Measurements from ENCODE around the gene MAFG.

MAFG gene

GRCh38 chr17:81961521-81962498 is 34.3 kb upstream of the MAFG start:
- peaks cover 5% of the 10 kb centered on the region for H3K4me1 ChIP-seq (ENCODE audit: control insufficient read depth, low read depth, low read length)
- WGBS (ENCODE audit: extremely low coverage, insufficient coverage, low lambda C conversion rate) = no CpG with 5 or more reads among the region's 82 CpGs
- H3K79me2 ChIP-seq (ENCODE audit: control insufficient read depth, insufficient read depth, low read length) = no peaks in the 10 kb centered on the region
- no peak overlapping the region for H3K23ac ChIP-seq (ENCODE audit: low read length)
- H3K9ac ChIP-seq (ENCODE audit: low read length) = peak overlapping the region; percentile 63
- H2BK5ac ChIP-seq (ENCODE audit: low read length) = no peak overlapping the region
- no peaks in the 10 kb centered on the region for H3K79me1 ChIP-seq (ENCODE audit: low read length)
- no peak overlapping the region for H3K4me3 ChIP-seq (ENCODE audit: low read length)
- peak overlapping the region; percentile 32 for H3K18ac ChIP-seq (ENCODE audit: low read length)
- peak overlapping the region; percentile 50 for H3K4me2 ChIP-seq (ENCODE audit: low read length)
- peak overlapping the region; percentile 73 for H3K56ac ChIP-seq (ENCODE audit: low read length)
- no peaks in the 10 kb centered on the region for H3K36me3 ChIP-seq (ENCODE audit: control insufficient read depth, insufficient read depth, low read length)
- no peak for DNase-seq
- no peak overlapping the region for H2BK15ac ChIP-seq (replicated peaks; ENCODE audit: low read depth)
- peak overlapping the region; percentile 19 for H3K4ac ChIP-seq (ENCODE audit: low read depth, low read length)
- H2AK5ac ChIP-seq (ENCODE audit: low read length) = no peak overlapping the region
- H4K5ac ChIP-seq (ENCODE audit: low read length) = no peak overlapping the region
- peak overlapping the region; percentile 28 for H3K27ac ChIP-seq (ENCODE audit: low read depth, low read length)
- H2BK120ac ChIP-seq (ENCODE audit: low read depth, low read length) = no peak overlapping the region
- no peak overlapping the region for H4K8ac ChIP-seq (ENCODE audit: low read depth, low read length)
- H3K27me3 ChIP-seq (ENCODE audit: insufficient read depth, low read length, poor library complexity) = peaks cover 6% of the 10 kb centered on the region

- Histone ChIP-seq H3K56ac (ENCODE audit: low read length) (peak within 1 kb of the TSS; percentile 78), H3K4me3 (ENCODE audit: low read length) (peak within 1 kb of the TSS; percentile 24), H3K9ac (ENCODE audit: low read length) (peak within 1 kb of the TSS; percentile 63), H3K4me1 (ENCODE audit: control insufficient read depth, low read depth, low read length) (peaks cover 5% of the 10 kb centered on the region), H4K5ac (ENCODE audit: low read length) (no peak within 1 kb of the TSS), H3K79me1 (ENCODE audit: low read length) (no peaks in the 10 kb centered on the region), H2AK5ac (ENCODE audit: low read length) (no peak within 1 kb of the TSS), H2BK5ac (ENCODE audit: low read length) (no peak within 1 kb of the TSS), H3K27me3 (ENCODE audit: insufficient read depth, low read length, poor library complexity) (peaks cover 6% of the 10 kb centered on the region), H3K18ac (ENCODE audit: low read length) (peak within 1 kb of the TSS; percentile 77), H2BK120ac (ENCODE audit: low read depth, low read length) (no peak within 1 kb of the TSS), H3K23ac (ENCODE audit: low read length) (peak within 1 kb of the TSS; percentile 45), H4K8ac (ENCODE audit: low read depth, low read length) (no peak within 1 kb of the TSS), H3K79me2 (ENCODE audit: control insufficient read depth, insufficient read depth, low read length) (no peaks in the 10 kb centered on the region), H3K4me2 (ENCODE audit: low read length) (peak within 1 kb of the TSS; percentile 50), H2BK15ac (replicated peaks; ENCODE audit: low read depth) (no peak within 1 kb of the TSS), H3K36me3 (ENCODE audit: control insufficient read depth, insufficient read depth, low read length) (no peaks in the 10 kb centered on the region), H3K27ac (ENCODE audit: low read depth, low read length) (peak within 1 kb of the TSS; percentile 28), H3K4ac (ENCODE audit: low read depth, low read length) (peak within 1 kb of the TSS; percentile 63)
- peak; percentile 75 for DNase-seq
- no CpG with 5 or more reads among the region's 65 CpGs for WGBS (ENCODE audit: extremely low coverage, insufficient coverage, low lambda C conversion rate)
Observed at GRCh38 chr17:81961087-81961511, 33.6 kb upstream of the MAFG start, which contains the start of gene NOTUM. NOTUM (minus strand) TSS chr17:81961187; CDS start chr17:81960909, 278 bp downstream.

DNA sequence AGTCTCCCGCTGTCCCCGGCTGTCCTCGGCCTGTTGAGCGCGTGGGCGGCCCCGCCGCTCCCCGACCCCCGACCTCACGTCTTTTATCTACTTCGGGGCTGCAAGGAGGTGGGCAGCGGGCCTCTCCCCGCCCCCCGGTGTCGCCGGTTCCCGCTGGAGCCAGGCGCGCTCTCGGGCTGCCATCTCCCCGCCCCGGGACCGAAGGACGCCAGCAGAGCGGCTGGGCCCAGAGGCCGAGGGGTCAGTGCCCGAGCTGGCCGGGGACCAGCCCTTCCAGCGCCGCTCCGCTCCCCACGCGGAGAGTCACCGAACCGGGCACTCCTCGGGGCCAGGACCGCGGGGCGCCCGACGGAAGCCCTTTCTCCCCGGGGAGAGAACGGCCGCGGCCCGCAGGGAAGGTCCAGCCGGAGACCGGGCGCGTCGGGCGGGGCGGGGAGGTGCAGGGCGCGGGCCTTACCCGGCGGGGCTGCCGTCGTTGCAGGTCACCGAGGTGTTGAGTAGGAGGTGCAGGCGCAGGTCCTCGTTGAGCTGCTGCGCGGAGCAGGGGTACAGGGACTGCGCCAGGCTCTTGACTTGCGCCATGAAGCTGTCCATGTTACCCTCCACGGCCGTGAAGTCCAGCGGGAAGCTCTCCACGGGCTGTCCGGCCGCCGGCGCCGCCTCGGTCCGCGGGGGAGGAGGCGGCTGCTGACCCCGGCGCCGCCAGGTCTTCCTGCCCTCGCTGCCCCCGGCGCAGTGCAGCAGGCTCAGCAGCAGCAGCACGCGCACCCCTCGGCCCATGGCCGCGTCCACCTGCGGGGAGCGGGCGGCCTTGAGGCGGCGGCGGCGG is 32.8 kb upstream of the MAFG start:
- Histone ChIP-seq H3K36me3 (ENCODE audit: control insufficient read depth, insufficient read depth, low read length) (no peaks in the 10 kb centered on the region), H3K23ac (ENCODE audit: low read length) (peak overlapping the region; percentile 45), H3K9ac (ENCODE audit: low read length) (peak overlapping the region; percentile 37), H2BK120ac (ENCODE audit: low read depth, low read length) (no peak overlapping the region), H3K4me2 (ENCODE audit: low read length) (peak overlapping the region; percentile 48), H3K27me3 (ENCODE audit: insufficient read depth, low read length, poor library complexity) (peaks cover 6% of the 10 kb centered on the region), H3K4me1 (ENCODE audit: control insufficient read depth, low read depth, low read length) (peaks cover 5% of the 10 kb centered on the region), H2AK5ac (ENCODE audit: low read length) (no peak overlapping the region), H3K4ac (ENCODE audit: low read depth, low read length) (peak overlapping the region; percentile 63), H3K79me2 (ENCODE audit: control insufficient read depth, insufficient read depth, low read length) (no peaks in the 10 kb centered on the region), H2BK15ac (replicated peaks; ENCODE audit: low read depth) (no peak overlapping the region), H3K27ac (ENCODE audit: low read depth, low read length) (no peak overlapping the region), H4K5ac (ENCODE audit: low read length) (no peak overlapping the region), H4K8ac (ENCODE audit: low read depth, low read length) (no peak overlapping the region), H2BK5ac (ENCODE audit: low read length) (no peak overlapping the region), H3K79me1 (ENCODE audit: low read length) (no peaks in the 10 kb centered on the region), H3K4me3 (ENCODE audit: low read length) (peak overlapping the region; percentile 24), H3K56ac (ENCODE audit: low read length) (peak overlapping the region; percentile 78), H3K18ac (ENCODE audit: low read length) (peak overlapping the region; percentile 77)
- WGBS (ENCODE audit: extremely low coverage, insufficient coverage, low lambda C conversion rate) = no CpG with 5 or more reads among the region's 98 CpGs
- peak; percentile 59 for DNase-seq

GRCh38 chr17:81959362-81960129 is 32.0 kb upstream of the MAFG start:
- Histone ChIP-seq H3K79me1 (ENCODE audit: low read length) (no peaks in the 10 kb centered on the region), H2BK120ac (ENCODE audit: low read depth, low read length) (no peak overlapping the region), H3K18ac (ENCODE audit: low read length) (peak overlapping the region; percentile 77), H3K4me1 (ENCODE audit: control insufficient read depth, low read depth, low read length) (peaks cover 5% of the 10 kb centered on the region), H3K79me2 (ENCODE audit: control insufficient read depth, insufficient read depth, low read length) (no peaks in the 10 kb centered on the region), H3K23ac (ENCODE audit: low read length) (no peak overlapping the region), H2BK5ac (ENCODE audit: low read length) (no peak overlapping the region), H3K9ac (ENCODE audit: low read length) (peak overlapping the region; percentile 42), H4K5ac (ENCODE audit: low read length) (no peak overlapping the region), H3K4me2 (ENCODE audit: low read length) (peak overlapping the region; percentile 48), H2AK5ac (ENCODE audit: low read length) (no peak overlapping the region), H3K27ac (ENCODE audit: low read depth, low read length) (no peak overlapping the region), H3K56ac (ENCODE audit: low read length) (peak overlapping the region; percentile 78), H3K4ac (ENCODE audit: low read depth, low read length) (no peak overlapping the region), H4K8ac (ENCODE audit: low read depth, low read length) (no peak overlapping the region), H3K4me3 (ENCODE audit: low read length) (peak overlapping the region; percentile 24), H3K27me3 (ENCODE audit: insufficient read depth, low read length, poor library complexity) (peaks cover 6% of the 10 kb centered on the region), H2BK15ac (replicated peaks; ENCODE audit: low read depth) (no peak overlapping the region), H3K36me3 (ENCODE audit: control insufficient read depth, insufficient read depth, low read length) (no peaks in the 10 kb centered on the region)
- WGBS (ENCODE audit: extremely low coverage, insufficient coverage, low lambda C conversion rate) = no CpG with 5 or more reads among the region's 112 CpGs
- peak; percentile 63 for DNase-seq

DNA sequence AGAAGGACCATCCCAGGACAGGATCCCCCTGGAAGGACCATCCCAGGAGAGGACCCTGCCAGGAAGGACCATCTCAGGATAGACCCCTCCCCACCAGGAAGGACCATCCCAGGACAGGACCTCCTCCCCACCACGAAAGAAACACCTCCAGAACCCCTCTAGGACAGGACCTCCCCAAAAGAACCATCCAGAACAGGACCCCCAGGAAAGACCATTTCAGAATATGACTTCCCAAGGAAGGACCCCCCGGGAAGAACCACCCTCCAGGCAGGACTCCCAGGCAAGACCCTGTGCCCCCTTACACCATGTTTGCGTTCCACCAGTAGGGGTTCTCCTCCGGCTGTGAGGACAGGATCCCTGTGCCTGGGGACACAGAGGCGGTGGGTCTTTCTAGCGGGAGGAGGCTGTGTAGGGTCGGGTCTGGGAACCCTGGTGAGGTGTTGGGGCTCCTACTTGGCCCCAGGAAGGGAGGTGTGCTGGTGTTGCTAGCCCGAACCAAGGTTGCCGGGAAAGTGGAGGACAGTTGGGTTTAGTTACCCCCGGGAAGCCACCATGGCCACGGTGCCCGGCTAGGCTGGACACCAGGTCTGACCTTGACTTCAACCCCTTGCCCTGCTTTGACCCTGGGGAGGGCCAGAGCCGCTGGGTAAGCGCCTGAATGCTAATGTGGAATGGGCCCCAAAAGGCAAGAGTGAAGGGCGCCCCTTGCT is 31.3 kb upstream of the MAFG start:
- Histone ChIP-seq H3K4me2 (ENCODE audit: low read length) (no peak overlapping the region), H2BK15ac (replicated peaks; ENCODE audit: low read depth) (no peak overlapping the region), H3K18ac (ENCODE audit: low read length) (no peak overlapping the region), H4K8ac (ENCODE audit: low read depth, low read length) (no peak overlapping the region), H3K4ac (ENCODE audit: low read depth, low read length) (no peak overlapping the region), H3K56ac (ENCODE audit: low read length) (peak overlapping the region; percentile 58), H4K5ac (ENCODE audit: low read length) (no peak overlapping the region), H2BK120ac (ENCODE audit: low read depth, low read length) (no peak overlapping the region), H3K4me1 (ENCODE audit: control insufficient read depth, low read depth, low read length) (peaks cover 4% of the 10 kb centered on the region), H3K79me2 (ENCODE audit: control insufficient read depth, insufficient read depth, low read length) (no peaks in the 10 kb centered on the region), H2AK5ac (ENCODE audit: low read length) (no peak overlapping the region), H3K36me3 (ENCODE audit: control insufficient read depth, insufficient read depth, low read length) (no peaks in the 10 kb centered on the region), H3K9ac (ENCODE audit: low read length) (peak overlapping the region; percentile 42), H3K27ac (ENCODE audit: low read depth, low read length) (no peak overlapping the region), H3K79me1 (ENCODE audit: low read length) (no peaks in the 10 kb centered on the region), H3K27me3 (ENCODE audit: insufficient read depth, low read length, poor library complexity) (peaks cover 6% of the 10 kb centered on the region), H3K23ac (ENCODE audit: low read length) (no peak overlapping the region), H3K4me3 (ENCODE audit: low read length) (no peak overlapping the region), H2BK5ac (ENCODE audit: low read length) (no peak overlapping the region)
- no CpG with 5 or more reads among the region's 15 CpGs for WGBS (ENCODE audit: extremely low coverage, insufficient coverage, low lambda C conversion rate)
- no peak for DNase-seq

All from mesendoderm (in vitro differentiated cells).